Endothelial cell of umbilical vein (primary cell): ENCODE measurements around the gene DRD1. TPM values are rescaled to one million over a fixed set of nuclear protein-coding genes. Genes with fewer than 3 reads are reported as not detected.

Source experiments
- BruUV-seq: library from RNA; stranded (reverse); fragments of 400-500 nt; replicated peaks from 2 replicates; lab custom pipeline; 2021; lab: Mats Ljungman, UMichigan
- CTCF ChIA-PET: fragments of 300-600, 350-600 bp; sonication (Branson Sonifier 250); formaldehyde crosslinking; loops from one replicate; lab custom pipeline; 2021; ENCODE audit warnings: antibody characterized with exemption, inconsistent platforms; lab: Charles Lee
- POLR2A ChIA-PET: fragments of 300-600, 350-600 bp; sonication (Branson Sonifier 250); formaldehyde crosslinking; loops from one replicate; lab custom pipeline; 2021; ENCODE audit warnings: antibody characterized with exemption, inconsistent platforms; lab: Charles Lee
- DNase-seq: peaks from one replicate; pipeline ENCODE4 v3.0.0-alpha.2; 2011; ENCODE audit warnings: low read depth, low spot score
- FAIRE-seq: peaks from 2 replicates; lab custom pipeline; 2011; peaks lifted over from hg19 to GRCh38; lab: Jason Lieb, UNC
- H2AFZ ChIP-seq: 2 replicates; pipeline ENCODE4 v1.6.0; 2012; ENCODE audit warnings: low read depth, low read length, control low read depth, inconsistent platforms
- H3K27ac ChIP-seq: 2 replicates; pipeline ENCODE4 v1.5.1; 2011; ENCODE audit warnings: low read depth, mild to moderate bottlenecking, control low read depth, low read length, moderate library complexity; ENCODE audit not compliant: insufficient read depth
- H3K27me3 ChIP-seq, 2 experiments: 2 replicates each; pipeline versions ENCODE4 v1.6.0 to v1.6.1; 2011; ENCODE audit warnings: low read length in 2 of 2, mixed read lengths in 1 of 2; ENCODE audit not compliant: control insufficient read depth in 2 of 2, insufficient read depth in 2 of 2
- H3K36me3 ChIP-seq, 2 experiments: 2 replicates in 1 of 2; 3 replicates in 1 of 2; pipeline ENCODE4 v1.5.1; 2011; ENCODE audit warnings: low read length in 2 of 2, mild to moderate bottlenecking in 1 of 2, moderate library complexity in 1 of 2; ENCODE audit not compliant: control insufficient read depth in 2 of 2, insufficient read depth in 2 of 2; ENCODE audit errors: extremely low read depth in 1 of 2
- H3K4me1 ChIP-seq: 3 replicates; pipeline ENCODE4 v1.5.1; 2011; ENCODE audit warnings: mild to moderate bottlenecking, low read length; ENCODE audit not compliant: control insufficient read depth, insufficient read depth; ENCODE audit errors: extremely low read depth
- H3K4me2 ChIP-seq: 2 replicates; pipeline ENCODE4 v1.6.1; 2011; ENCODE audit warnings: low read length, control low read depth, mixed read lengths; ENCODE audit not compliant: insufficient read depth
- H3K4me3 ChIP-seq, 3 experiments: fragments of 200-600 bp in 1 of 3; sonication (generic), shearing (Covaris generic) in 1 of 3; replicated peaks in 1 of 3; 2 replicates each; pipeline ENCODE4 v1.5.1; 2011 to 2016; ENCODE audit warnings: control low read depth in 3 of 3, low read length in 3 of 3, mild to moderate bottlenecking in 2 of 3, inconsistent platforms in 1 of 3, low read depth in 1 of 3, moderate library complexity in 1 of 3; ENCODE audit not compliant: insufficient read depth in 1 of 3
- H3K79me2 ChIP-seq: 2 replicates; pipeline ENCODE4 v1.6.0; 2012; ENCODE audit warnings: low read length, inconsistent platforms; ENCODE audit not compliant: control insufficient read depth, insufficient read depth
- H3K9ac ChIP-seq: replicated peaks from 2 replicates; pipeline ENCODE3; 2011; ENCODE audit warnings: low read length, control low read depth; ENCODE audit not compliant: insufficient read depth; ENCODE audit errors: extremely low read depth
- H3K9me1 ChIP-seq: replicated peaks from 3 replicates; pipeline ENCODE4 v1.6.0; 2011; ENCODE audit warnings: mild to moderate bottlenecking, low read length; ENCODE audit not compliant: control insufficient read depth, insufficient read depth; ENCODE audit errors: extremely low read depth
- H3K9me3 ChIP-seq: replicated peaks from 2 replicates; pipeline ENCODE4 v1.5.1; 2012; ENCODE audit warnings: low read length, inconsistent platforms; ENCODE audit not compliant: control insufficient read depth, insufficient read depth
- H4K20me1 ChIP-seq: replicated peaks from 2 replicates; pipeline ENCODE3; 2011; ENCODE audit warnings: mild to moderate bottlenecking, low read length; ENCODE audit not compliant: control insufficient read depth, insufficient read depth; ENCODE audit errors: extremely low read depth
- EZH2 ChIP-seq: IDR thresholded peaks from 2 replicates; pipeline ENCODE4 v1.6.1; 2012; ENCODE audit warnings: borderline replicate concordance, low read depth, mild to moderate bottlenecking, moderate library complexity, low read length, inconsistent platforms; ENCODE audit not compliant: severe bottlenecking
- FOS ChIP-seq: IDR thresholded peaks from 2 replicates; pipeline ENCODE4 v1.6.1; 2011; ENCODE audit warnings: mild to moderate bottlenecking, low read length, moderate library complexity, borderline replicate concordance; ENCODE audit not compliant: insufficient read depth
- MAX ChIP-seq: IDR thresholded peaks from 2 replicates; pipeline ENCODE4 v1.6.1; 2011; ENCODE audit not compliant: insufficient read depth, insufficient read length
- MYC ChIP-seq: IDR thresholded peaks from one replicate; pipeline ENCODE4 v1.6.1; 2011; ENCODE audit warnings: mild to moderate bottlenecking, low read depth, low read length
- POLR2AphosphoS5 ChIP-seq: IDR thresholded peaks from 2 replicates; pipeline ENCODE4 v1.6.1; 2012; ENCODE audit warnings: low read depth, mild to moderate bottlenecking, control low read depth, low read length, moderate library complexity; ENCODE audit not compliant: insufficient read depth
- dilution Hi-C: fragments of 300-500 bp; cut with MboI; formaldehyde crosslinking; loops from one replicate; pipeline ENCODE4 v1.15.0; 2019; ENCODE audit warnings: low sequenced_read_pairs; ENCODE audit not compliant: extremely low pct_ligation_motif_present
- intact Hi-C: fragments of 100-400 bp; cut with micrococcal nuclease; formaldehyde crosslinking; loops from one replicate; pipeline ENCODE4 v1.10.0; 2022
- polyA plus RNA-seq, 4 experiments: library from polyadenylated mRNA; depleted of rRNA in 3 of 4; stranded (reverse) in 3 of 4; unstranded in 1 of 4; fragments of >200 nt; gene quantifications; 2 replicates each; pipeline versions ENCODE4 v1.2.1 to v1.2.3, GENCODE V29; 2011 to 2012; ENCODE audit warnings: missing spikeins in 1 of 4
- total RNA-seq: library from RNA; stranded (reverse); gene quantifications from 2 replicates; pipeline ENCODE4 v1.2.3, GENCODE V29; 2021

DRD1 gene
- total and polyA plus RNA-seq, 2 donors (not counting 3 experiments of a cell fraction or from before 2014, with no cell fraction given) = not detected

- Histone ChIP-seq H3K27ac (no peak overlapping the region), H3K4me1 (no peaks in the 10 kb centered on the region), H3K4me3 (no peak overlapping the region), H3K27me3 (no peaks in the 10 kb centered on the region), H3K9me3 (no peaks in the 10 kb centered on the region), H3K9ac (no peak overlapping the region), H3K36me3 (no peaks in the 10 kb centered on the region), H4K20me1 (no peaks in the 10 kb centered on the region), H2AFZ (no peak overlapping the region), H3K4me2 (no peak overlapping the region), H3K9me1 (no peaks in the 10 kb centered on the region), H3K79me2 (no peaks in the 10 kb centered on the region)
- POLR2A ChIA-PET = no interaction called here
- TF ChIP-seq MYC = no peak
- TF ChIP-seq MAX = no peak
- TF ChIP-seq POLR2AphosphoS5 = no peak
- no peak for TF ChIP-seq EZH2
- no peak for TF ChIP-seq FOS
- no peak for FAIRE-seq
- no TSS peak for BruUV-seq
- dilution Hi-C loops = no loop called here
- CTCF ChIA-PET = no interaction called here
- intact Hi-C loops = no loop called here
- no peak for DNase-seq
These were observed 53.5 kb downstream of the DRD1 start for GRCh38 chr5:175390352-175391083.

Other genes starting within 250 kb of the DRD1 start
- gene SFXN1, start 34.4 kb upstream of the DRD1 start, total RNA-seq = 69.3 and 77.3 TPM in 2 replicates
- gene SFXN1, start 34.4 kb upstream of the DRD1 start, polyA plus RNA-seq = 55.4 and 61.7 TPM in 2 replicates
- not detected in 2 replicates for gene HRH2, start 213.9 kb upstream of the DRD1 start, total RNA-seq
- not detected in 2 replicates for gene HRH2, start 213.9 kb upstream of the DRD1 start, polyA plus RNA-seq